H1 (cell line): ENCODE results near the gene TAX1BP1. TPM values are rescaled to one million over a fixed set of nuclear protein-coding genes. Genes with fewer than 3 reads are reported as not detected.

Experiments used
- ASH2L ChIP-seq: fragments of 200-600, 300-600 bp; sonication (generic); IDR thresholded peaks from one replicate; pipeline ENCODE4 v1.7.1; 2017; ENCODE audit warnings: low read length
- BRCA1 ChIP-seq: IDR thresholded peaks from 2 replicates; pipeline ENCODE4 v1.6.1; 2012; ENCODE audit warnings: low read depth, low read length, improper control_type of control experiment
- CHD7 ChIP-seq: fragments of 300-600 bp; sonication (generic); IDR thresholded peaks from 2 replicates; pipeline ENCODE4 v1.7.1; 2012; ENCODE audit warnings: low read length, moderate library complexity, mild to moderate bottlenecking, inconsistent platforms; ENCODE audit not compliant: insufficient replicate concordance
- CREB1 ChIP-seq: IDR thresholded peaks from 2 replicates; pipeline ENCODE4 v1.6.1; 2012; ENCODE audit warnings: inconsistent platforms
- SP1 ChIP-seq: IDR thresholded peaks from 2 replicates; pipeline ENCODE4 v1.6.1; 2011; ENCODE audit warnings: low read depth, low read length
- TBP ChIP-seq: IDR thresholded peaks from 2 replicates; pipeline ENCODE4 v1.6.1; 2011; ENCODE audit warnings: low read depth, low read length, improper control_type of control experiment
- YY1 ChIP-seq: IDR thresholded peaks from 2 replicates; pipeline ENCODE4 v1.6.1; 2011; ENCODE audit warnings: low read depth, mild to moderate bottlenecking, low read length
- polyA plus RNA-seq, 7 experiments: library from polyadenylated mRNA; depleted of rRNA in 3 of 7; stranded (reverse) in 5 of 7; unstranded in 2 of 7; fragments of >200 nt in 5 of 7; fragments of 200-250 nt in 2 of 7; gene quantifications; 1 replicate in 5 of 7; 2 replicates in 1 of 7; 4 replicates in 1 of 7; pipeline versions ENCODE4 v1.2.1 to v1.2.3, GENCODE V29; 2011 to 2013; ENCODE audit warnings: missing spikeins in 2 of 7, mixed read lengths in 2 of 7
- total RNA-seq: library from RNA; stranded (reverse); fragmentation: NEBNext Ultra II Directional; extraction: Animal tissue kit (Norgen Biotek cat#: 25700); gene quantifications from 2 replicates; pipeline ENCODE4 v1.2.1, GENCODE V29; 2021

TAX1BP1 gene
- total and polyA plus RNA-seq, 2 of the 8 experiments (the other 6 are each of a cell fraction or from before 2014, with no cell fraction given) = 56.0 to 62.7 TPM

GRCh38 chr7:27795977-27796376, 56.0 kb downstream of the TAX1BP1 start (continued):
- no peak for TF ChIP-seq SP1
- no peak for TF ChIP-seq TBP
- no peak for TF ChIP-seq YY1
- no peak for TF ChIP-seq CREB1
- no peak for TF ChIP-seq ASH2L
- TF ChIP-seq CHD7 = no peak
- no peak for TF ChIP-seq BRCA1
